ENCODE data around the gene PLA2G6. TPM values are rescaled to one million over a fixed set of nuclear protein-coding genes. Genes with fewer than 3 reads are reported as not detected.

The PLA2G6 gene
- total and polyA plus RNA-seq, 2 of the 8 experiments (the other 6 are each of a cell fraction or from before 2014, with no cell fraction given) = 13.2 to 21.0 TPM

DNA sequence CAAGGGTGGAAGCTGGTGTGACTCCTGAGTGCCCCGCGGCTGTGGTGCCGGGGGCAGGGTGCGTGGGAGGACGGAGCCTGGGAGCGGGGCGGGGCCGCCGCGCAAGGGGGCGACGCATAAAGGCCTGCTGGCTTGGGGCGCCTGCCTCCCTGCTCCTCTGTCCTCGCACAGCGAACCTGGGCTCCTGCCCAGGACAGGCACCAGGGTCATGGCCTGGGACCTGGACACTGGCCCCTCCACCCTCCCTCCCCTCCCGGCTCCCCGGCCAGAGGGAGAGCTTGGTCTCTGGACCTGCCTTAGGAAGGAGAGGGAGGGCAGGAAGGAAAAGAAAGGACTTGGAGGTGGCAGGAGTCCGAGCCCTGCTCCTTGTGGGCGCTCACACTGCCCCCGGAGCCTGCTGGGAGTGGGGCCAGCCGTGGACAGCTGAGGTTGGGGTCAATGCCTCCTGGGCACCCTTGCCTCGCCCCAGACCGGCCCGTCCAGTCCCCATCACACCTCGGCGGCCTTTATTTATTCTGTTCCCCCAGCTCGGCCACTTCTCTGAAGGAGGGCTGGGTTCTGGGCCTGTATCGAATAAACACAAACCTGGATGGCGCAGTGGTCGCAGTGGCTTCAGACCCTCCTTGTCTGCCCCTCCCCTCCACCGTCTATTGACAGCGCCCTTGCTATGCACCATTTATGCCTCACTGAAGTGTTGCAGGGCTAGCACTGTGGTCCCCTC lies 106.4 kb downstream of the PLA2G6 start:
- POLR2A ChIA-PET (ENCODE audit: partially characterized antibody) = interaction anchor here (0.6 to 1.8 kb wide), 3 partner anchors 22 to 415 kb away, joined by 3 to 6 read pairs (median 3); no protein-coding TSS in a partner anchor
- Histone ChIP-seq H3K4me2 (ENCODE audit: insufficient read depth in 1 of 2, low read depth in 2 of 2, low read length in 2 of 2) (no peak overlapping the region), H3K4ac (replicated peaks; ENCODE audit: insufficient read length, low read depth, low read length) (no peak overlapping the region), H4K91ac (replicated peaks; ENCODE audit: insufficient read length, low read length) (no peak overlapping the region), H3K23ac (ENCODE audit: insufficient read length) (no peak overlapping the region), H2AK5ac (ENCODE audit: low read depth, low read length) (no peak overlapping the region), H2BK5ac (ENCODE audit: low read depth, low read length) (no peak overlapping the region), H3K14ac (ENCODE audit: insufficient read length) (no peak overlapping the region), H2BK120ac (replicated peaks; ENCODE audit: low read depth, low read length) (no peak overlapping the region), H3K18ac (ENCODE audit: extremely low read depth, low read length) (no peak overlapping the region), H2BK20ac (ENCODE audit: low read length) (no peak overlapping the region), H3K79me2 (ENCODE audit: control insufficient read depth in 1 of 2, insufficient read depth in 2 of 2, low read length in 2 of 2) (no peaks in the 10 kb centered on the region), H4K5ac (ENCODE audit: insufficient read length, low read depth, low read length) (no peak overlapping the region), H3K56ac (replicated peaks; ENCODE audit: insufficient read length, low read depth, low read length) (no peak overlapping the region), H2BK12ac (ENCODE audit: low read depth, low read length) (no peak overlapping the region), H3K9ac (replicated peaks in 1 of 4; ENCODE audit: extremely low read depth in 1 of 4, low read depth in 3 of 4, low read length in 3 of 4) (no peak overlapping the region), H3K79me1 (ENCODE audit: low read depth, low read length) (no peaks in the 10 kb centered on the region), H3K23me2 (ENCODE audit: low read depth, low read length) (no peaks in the 10 kb centered on the region), H3K4me1 (replicated peaks in 1 of 4; ENCODE audit: control insufficient read depth in 3 of 4, insufficient read depth in 4 of 4, low read length in 3 of 4) (no peaks in the 10 kb centered on the region), H2AFZ (ENCODE audit: low read length) (no peak overlapping the region), H3K27ac (ENCODE audit: low read depth, low read length) (no peak overlapping the region), H3K36me3 (ENCODE audit: control insufficient read depth in 2 of 4, insufficient read depth in 4 of 4, low read length in 3 of 4) (peaks cover 3 to 13% (median 3%) of the 10 kb centered on the region in 4 experiments; a peak in 5 of 8 replicates), H3K27me3 (replicated peaks in 1 of 4; ENCODE audit: control insufficient read depth in 3 of 4, extremely low read depth in 1 of 4, insufficient read depth in 3 of 4, low read length in 3 of 4) (peaks cover 0 to 9% (median 6%) of the 10 kb centered on the region in 4 experiments; a peak in 6 of 7 replicates), H4K20me1 (replicated peaks in 1 of 2; ENCODE audit: control insufficient read depth in 1 of 2, insufficient read depth in 2 of 2, low read length in 2 of 2) (peaks cover 0 to 5% of the 10 kb centered on the region in 2 experiments), H2BK15ac (ENCODE audit: low read length) (no peak overlapping the region), H3K4me3 (ENCODE audit: extremely low read depth in 1 of 4, insufficient read depth in 2 of 4, low read depth in 3 of 4, low read length in 4 of 4) (no peak overlapping the region), H4K8ac (ENCODE audit: extremely low read depth, insufficient read depth, low read length) (no peak overlapping the region; the same call in 1 of the 2 replicates), H3K9me3 (ENCODE audit: insufficient read depth in 2 of 2, low read depth in 1 of 2, low read length in 1 of 2) (no peaks in the 10 kb centered on the region)
- CTCF ChIA-PET (ENCODE audit: partially characterized antibody) = interaction anchor here (0.8 to 12.5 kb wide), 11 partner anchors 8 to 164 kb away, joined by 3 to 264 read pairs (median 7); partner anchors contain the start of gene PICK1
- 92% methylated on average over 27 of the region's 32 CpGs; no CpG with 5 or more reads in 1 of the 2 experiments for WGBS, 2 experiments (ENCODE audit: extremely low coverage in 1 of 2, insufficient coverage in 1 of 2, insufficient read length in 1 of 2, insufficient replicate concordance in 2 of 2, low coverage in 1 of 2, low lambda C conversion rate in 2 of 2, missing lambda C conversion rate in 1 of 2)
- TF ChIP-seq HDAC2 (IDR thresholded peaks at IDR 0.05; ENCODE audit: borderline replicate concordance in 1 of 2, low read depth in 2 of 2, low read length in 2 of 2) (no peak), TAF1 (IDR thresholded peaks at IDR 0.05; ENCODE audit: low read depth, low read length) (no peak), KDM4A (IDR thresholded peaks at IDR 0.05; ENCODE audit: low read depth, low read length, severe bottlenecking) (no peak), SP1 (IDR thresholded peaks at IDR 0.05; ENCODE audit: low read depth, low read length) (no peak), BACH1 (IDR thresholded peaks at IDR 0.05; ENCODE audit: low read length) (no peak), RNF2 (IDR thresholded peaks at IDR 0.05; ENCODE audit: borderline replicate concordance, low read depth, low read length, missing control alignments, poor library complexity, severe bottlenecking) (no peak)
- TF ChIP-seq, protein P1, sequence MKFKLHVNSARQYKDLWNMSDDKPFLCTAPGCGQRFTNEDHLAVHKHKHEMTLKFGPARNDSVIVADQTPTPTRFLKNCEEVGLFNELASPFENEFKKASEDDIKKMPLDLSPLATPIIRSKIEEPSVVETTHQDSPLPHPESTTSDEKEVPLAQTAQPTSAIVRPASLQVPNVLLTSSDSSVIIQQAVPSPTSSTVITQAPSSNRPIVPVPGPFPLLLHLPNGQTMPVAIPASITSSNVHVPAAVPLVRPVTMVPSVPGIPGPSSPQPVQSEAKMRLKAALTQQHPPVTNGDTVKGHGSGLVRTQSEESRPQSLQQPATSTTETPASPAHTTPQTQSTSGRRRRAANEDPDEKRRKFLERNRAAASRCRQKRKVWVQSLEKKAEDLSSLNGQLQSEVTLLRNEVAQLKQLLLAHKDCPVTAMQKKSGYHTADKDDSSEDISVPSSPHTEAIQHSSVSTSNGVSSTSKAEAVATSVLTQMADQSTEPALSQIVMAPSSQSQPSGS (IDR thresholded peaks at IDR 0.05; ENCODE audit: low read length) = no peak
- no peak for FAIRE-seq
- DNase-seq (ENCODE audit: low read depth in 1 of 2, low spot score in 2 of 2) = no peak
